Neural progenitor cell (in vitro differentiated cells): ENCODE measurements around the gene CAV3.

ENCODE experiments used
- EZH2 ChIP-seq: fragments of 200-600 bp; sonication (generic); IDR thresholded peaks from 2 replicates; pipeline ENCODE4 v1.6.1; 2017; ENCODE audit warnings: antibody characterized with exemption, mild to moderate bottlenecking, moderate library complexity
- EZH2phosphoT487 ChIP-seq: fragments of 200-600 bp; sonication (generic); IDR thresholded peaks from 2 replicates; pipeline ENCODE4 v1.6.1; 2017; ENCODE audit warnings: antibody characterized with exemption

- TF ChIP-seq EZH2 (no peak), EZH2phosphoT487 (no peak)
Measured at GRCh38 chr3:8777201-8777977, 43.8 kb downstream of the CAV3 start.
